Measurements from ENCODE around the gene FGFBP1.

DNA sequence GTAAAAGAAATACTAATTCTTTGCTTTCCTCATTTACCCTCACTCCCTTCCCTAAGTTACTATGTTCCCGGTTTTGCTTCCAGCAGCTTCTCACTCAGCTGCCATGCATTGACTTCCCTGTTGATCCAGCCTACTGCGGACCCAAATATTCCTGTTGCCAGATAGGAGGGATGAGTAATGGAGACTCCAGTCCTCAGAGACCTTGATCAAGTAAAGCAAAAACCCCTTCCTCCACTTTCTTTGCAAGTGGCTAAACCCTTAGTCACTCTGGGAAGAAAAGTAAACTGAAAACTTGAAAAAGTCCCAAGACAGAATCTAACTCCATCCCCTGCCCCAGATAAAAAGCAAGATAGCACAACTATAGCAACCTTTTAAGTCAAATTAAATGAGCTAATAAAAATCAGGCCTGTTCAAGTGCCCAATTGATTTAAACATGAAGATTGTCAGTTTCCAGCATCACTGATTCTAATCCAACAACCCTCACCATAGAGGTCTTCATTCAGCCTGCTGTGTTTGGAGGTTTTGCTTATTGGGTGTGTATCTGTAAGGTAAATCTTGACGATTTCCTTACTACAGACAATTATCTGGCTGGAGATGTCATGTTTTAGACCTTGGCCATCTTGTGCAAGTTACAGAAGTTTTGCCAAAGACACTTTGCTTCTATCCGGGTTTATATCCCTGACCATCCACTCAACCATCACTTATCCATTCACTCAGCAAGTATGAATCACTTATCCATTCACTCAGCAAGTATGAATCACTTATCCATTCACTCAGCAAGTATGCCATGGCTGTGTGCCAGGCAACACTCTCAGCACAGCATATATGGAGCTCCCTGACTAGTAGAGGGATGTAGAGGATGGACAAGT is 17.6 kb downstream of the FGFBP1 start:
- TF ChIP-seq CTCF (IDR thresholded peaks at IDR 0.05) (no peak), EZH2 (IDR thresholded peaks at IDR 0.05) (no peak)

All from neural progenitor cell (in vitro differentiated cells).